H4 (cell line): ENCODE measurements around the gene ITPRID2. TPM values are rescaled to one million over a fixed set of nuclear protein-coding genes. Genes with fewer than 3 reads are reported as not detected.

Source experiments
- DNase-seq: peaks from one replicate; pipeline ENCODE4 v3.0.0-alpha.2; 2015; ENCODE audit warnings: low spot score
- total RNA-seq: library from RNA; depleted of rRNA; stranded (reverse); fragments of >200 nt; shearing (Covaris generic); gene quantifications from 2 replicates; pipeline ENCODE4 v1.2.3, GENCODE V29; 2014; rRNA removed

The ITPRID2 gene
- 68.5 and 95.2 TPM in 2 replicates for total RNA-seq

- DNase-seq: peak; percentile 69
Measured at GRCh38 chr2:181891258-181891965, at the start of gene ITPRID2. ITPRID2 (plus strand) TSS chr2:181891730; CDS start chr2:181892067, 337 bp downstream.

GRCh38 chr2:181844551-181845290 lies 46.8 kb upstream of the ITPRID2 start:
- no peak for DNase-seq

- no peak for DNase-seq
Measured at GRCh38 chr2:181846399-181847197, 44.9 kb upstream of the ITPRID2 start.

GRCh38 chr2:181847198-181847556 lies 44.4 kb upstream of the ITPRID2 start:
- no peak for DNase-seq

GRCh38 chr2:181847702-181848101 lies 43.8 kb upstream of the ITPRID2 start:
- no peak for DNase-seq

- no peak for DNase-seq
Measured at GRCh38 chr2:181848261-181848886, 43.2 kb upstream of the ITPRID2 start.

- DNase-seq: no peak
Measured at GRCh38 chr2:181849601-181850000, 41.9 kb upstream of the ITPRID2 start.

GRCh38 chr2:181850936-181851560 lies 40.5 kb upstream of the ITPRID2 start:
- no peak for DNase-seq

GRCh38 chr2:181851726-181852125 lies 39.8 kb upstream of the ITPRID2 start:
- no peak for DNase-seq

- no peak for DNase-seq
Measured at GRCh38 chr2:181853696-181854095, 37.8 kb upstream of the ITPRID2 start.

- peak; percentile 5 for DNase-seq
Measured at GRCh38 chr2:181857483-181857882, 34.0 kb upstream of the ITPRID2 start.

GRCh38 chr2:181858600-181858999 lies 32.9 kb upstream of the ITPRID2 start:
- DNase-seq: no peak

GRCh38 chr2:181859123-181859522 lies 32.4 kb upstream of the ITPRID2 start:
- no peak for DNase-seq

GRCh38 chr2:181859803-181860202 lies 31.7 kb upstream of the ITPRID2 start:
- DNase-seq: no peak

- no peak for DNase-seq
Measured at GRCh38 chr2:181861379-181861778, 30.2 kb upstream of the ITPRID2 start.

- no peak for DNase-seq
Measured at GRCh38 chr2:181862583-181863281, 28.8 kb upstream of the ITPRID2 start.

GRCh38 chr2:181872178-181872577 lies 19.4 kb upstream of the ITPRID2 start:
- DNase-seq: no peak

GRCh38 chr2:181876614-181877063 lies 14.9 kb upstream of the ITPRID2 start:
- DNase-seq: peak; percentile 28

- no peak for DNase-seq
Measured at GRCh38 chr2:181877181-181877664, 14.3 kb upstream of the ITPRID2 start.

GRCh38 chr2:181878448-181878847 lies 13.1 kb upstream of the ITPRID2 start:
- no peak for DNase-seq

- DNase-seq: no peak
Measured at GRCh38 chr2:181879295-181879694, 12.2 kb upstream of the ITPRID2 start.
